Skeletal muscle tissue (tissue), 5 donors: Measurements from ENCODE around the gene EIF2S2. TPM values are rescaled to one million over a fixed set of nuclear protein-coding genes. Genes with fewer than 3 reads are reported as not detected.

Experiments
- H3K27ac ChIP-seq: one replicate; pipeline ENCODE4 v1.7.0; 2013; ENCODE audit warnings: mild to moderate bottlenecking, low read depth, low read length, inconsistent platforms
- H3K27me3 ChIP-seq, 3 donors: one replicate each; pipeline ENCODE4 v1.7.0; 2013; ENCODE audit warnings: low read length in 3 of 3; ENCODE audit not compliant: control insufficient read depth in 3 of 3, insufficient read depth in 3 of 3
- H3K36me3 ChIP-seq, 3 donors: one replicate each; pipeline ENCODE4 v1.7.0; 2013; ENCODE audit warnings: low read length in 3 of 3; ENCODE audit not compliant: control insufficient read depth in 3 of 3, insufficient read depth in 3 of 3
- H3K4me1 ChIP-seq, 3 donors: one replicate each; pipeline ENCODE4 v1.7.0; 2013; ENCODE audit warnings: low read length in 3 of 3, mild to moderate bottlenecking in 3 of 3; ENCODE audit not compliant: control insufficient read depth in 3 of 3, insufficient read depth in 3 of 3
- H3K4me3 ChIP-seq, 3 donors: one replicate each; pipeline ENCODE4 v1.7.0; 2013; ENCODE audit warnings: low read length in 3 of 3
- H3K9ac ChIP-seq, 3 donors: one replicate each; pipeline ENCODE4 v1.7.0; 2013; ENCODE audit warnings: low read length in 3 of 3, mild to moderate bottlenecking in 3 of 3, moderate library complexity in 2 of 3, low read depth in 1 of 3
- H3K9me3 ChIP-seq, 3 donors: one replicate each; pipeline ENCODE4 v1.7.0; 2013; ENCODE audit warnings: low read length in 3 of 3; ENCODE audit not compliant: control insufficient read depth in 3 of 3
- small RNA-seq: library from RNA; depleted of rRNA; stranded (forward); fragments of <200 nt; gene quantifications from one replicate; pipeline ENCODE3, GENCODE V24; 2014
- total RNA-seq: library from RNA; depleted of rRNA; stranded (reverse); fragments of >200 nt; gene quantifications from one replicate; pipeline ENCODE4 v1.2.3, GENCODE V29; 2014
- donor health status: Osteomylitis.

The EIF2S2 gene
- total RNA-seq, 1 donor from 2014 or later, result 35.5 TPM

DNA sequence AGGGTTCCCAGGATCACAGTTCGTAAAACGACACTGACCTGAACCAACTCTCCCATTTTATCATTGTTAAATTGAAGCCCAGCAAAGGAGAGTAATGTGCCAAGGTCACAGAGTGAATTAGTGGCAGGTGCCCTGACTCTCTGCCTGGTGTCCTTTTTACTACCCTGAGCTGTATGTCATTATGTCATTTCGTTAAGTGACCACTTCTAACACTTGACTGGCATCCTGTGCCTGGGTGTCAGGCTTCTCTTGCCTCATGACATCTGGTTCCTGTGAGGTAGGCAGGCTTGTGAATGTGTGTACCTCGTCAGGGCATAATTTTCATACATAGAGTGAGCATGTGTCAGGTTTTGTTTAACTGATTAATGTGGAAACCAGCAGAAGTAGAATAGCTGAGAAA, 69.8 kb downstream of the EIF2S2 start:
- H3K36me3 ChIP-seq, result no peaks in the 10 kb centered on the region
- no peak overlapping the region for H3K4me3 ChIP-seq
- peak overlapping the region in 1 of 3 donors; percentile 23 for H3K9ac ChIP-seq
- peak overlapping the region; percentile 88 for H3K27ac ChIP-seq
- no peaks in the 10 kb centered on the region for H3K27me3 ChIP-seq
- H3K4me1 ChIP-seq, result peaks cover 63 to 70% (median 69%) of the 10 kb centered on the region in 3 donors
- no peaks in the 10 kb centered on the region for H3K9me3 ChIP-seq

DNA sequence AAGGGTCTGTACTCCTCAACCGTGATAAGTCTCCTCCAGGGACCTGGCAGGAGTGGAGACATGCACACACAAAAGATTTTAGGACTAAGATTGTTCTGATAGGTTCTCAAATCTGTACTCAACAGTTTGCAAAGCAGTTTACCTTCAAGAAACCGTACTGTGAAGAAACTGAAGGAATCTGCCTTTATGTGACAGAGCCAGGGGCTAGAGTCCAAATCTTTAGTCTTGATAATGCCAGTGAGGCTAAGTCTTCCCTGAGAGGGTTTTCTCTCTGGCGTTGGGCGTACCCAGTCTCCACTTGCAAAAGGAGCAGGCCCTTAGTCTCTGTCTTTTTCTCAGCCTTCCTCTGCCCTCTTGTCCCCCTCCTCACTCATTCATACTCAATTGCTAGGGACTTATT, 70.8 kb downstream of the EIF2S2 start:
- Histone ChIP-seq H3K9me3 (no peaks in the 10 kb centered on the region), H3K36me3 (no peaks in the 10 kb centered on the region), H3K4me1 (peaks cover 66 to 74% (median 70%) of the 10 kb centered on the region in 3 donors), H3K4me3 (no peak overlapping the region), H3K9ac (no peak overlapping the region), H3K27ac (peak overlapping the region; percentile 88), H3K27me3 (no peaks in the 10 kb centered on the region)

DNA sequence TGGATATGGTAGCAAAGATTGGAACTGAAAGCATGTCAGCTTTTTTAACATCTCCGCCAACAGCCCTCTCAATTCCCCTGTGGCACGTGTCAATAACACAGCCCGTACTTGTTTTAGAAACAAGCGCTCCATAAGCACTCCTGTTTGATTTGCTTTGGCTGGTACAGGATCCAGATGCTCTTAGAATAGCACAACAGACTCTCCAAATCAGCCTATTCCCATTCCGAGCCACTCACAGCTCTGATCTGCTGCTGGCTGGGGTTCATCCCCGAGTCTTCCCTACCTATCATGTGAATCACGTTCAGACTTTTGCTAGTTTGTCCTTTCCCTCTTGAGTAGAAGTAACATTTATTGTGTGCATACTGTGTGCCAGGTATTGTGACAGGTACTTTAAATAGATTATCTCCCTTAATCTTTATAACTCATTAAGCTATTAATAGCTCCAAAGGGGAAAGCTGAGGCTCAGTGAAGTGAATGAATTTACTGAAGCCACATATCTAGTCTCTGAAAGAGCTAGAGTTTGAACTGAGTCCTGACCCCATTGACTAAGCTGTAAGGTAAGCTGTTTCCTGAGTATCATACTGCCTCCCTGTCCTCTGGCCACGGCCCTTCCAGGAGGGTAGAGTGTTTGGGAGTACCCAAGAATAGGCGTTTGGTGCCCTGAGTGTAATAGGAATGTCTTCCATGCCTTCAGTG, 71.6 kb downstream of the EIF2S2 start:
- Histone ChIP-seq H3K36me3 (no peaks in the 10 kb centered on the region), H3K9me3 (no peaks in the 10 kb centered on the region), H3K9ac (peak overlapping the region; percentile 1 to 44 (median 41)), H3K27me3 (no peaks in the 10 kb centered on the region), H3K27ac (peak overlapping the region; percentile 88), H3K4me3 (peak overlapping the region in 2 of 3 donors; percentile 7 to 8), H3K4me1 (peaks cover 59 to 67% (median 63%) of the 10 kb centered on the region in 3 donors)

Small RNA genes lying within 50 kb of the gene (small RNA-seq; reads per million reads assigned to genes)
- not detected for gene MIR4755

Other genes starting within 250 kb of the EIF2S2 start
- 52.2 TPM for gene RALY, start 118.3 kb downstream of the EIF2S2 start, total RNA-seq
- gene ASIP, start 129.2 kb upstream of the EIF2S2 start, total RNA-seq, result 1.0 TPM
- gene AHCY, start 191.1 kb upstream of the EIF2S2 start, total RNA-seq, result 129 TPM